Caki2 (cell line): ENCODE measurements around the gene PTCD1. TPM values are rescaled to one million over a fixed set of nuclear protein-coding genes. Genes with fewer than 3 reads are reported as not detected.

ENCODE experiments used
- DNase-seq: peaks from one replicate; pipeline ENCODE4 v3.0.0-alpha.2; 2015; ENCODE audit warnings: low read depth
- in situ Hi-C: cut with HindIII; loops from 2 replicates; pipeline ENCODE4 v1.10.0; 2016; ENCODE audit warnings: low sequenced_read_pairs, low pct_unique_long_range_greater_than_20kb, mixed read lengths
- total RNA-seq: library from RNA; depleted of rRNA; stranded (reverse); fragments of >200 nt; shearing (Covaris generic); gene quantifications from 2 replicates; pipeline ENCODE4 v1.2.3, GENCODE V29; 2014; ENCODE audit warnings: low replicate concordance; rRNA removed

PTCD1 gene
- total RNA-seq = 7.3 and 14.2 TPM in 2 replicates

GRCh38 chr7:99438573-99439480 is at the start of gene PTCD1, which contains the start of gene CPSF4:
Gene PTCD1 (minus strand): TSS chr7:99438798. CDS start chr7:99435242, 3,556 bp downstream.
Gene CPSF4 (plus strand): TSS chr7:99438943. CDS start chr7:99439083, 140 bp downstream.
- in situ Hi-C loops = no loop called here
- DNase-seq = peak; percentile 89

- DNase-seq = no peak
- in situ Hi-C loops = no loop called here
These were observed 46.5 kb upstream of the PTCD1 start for GRCh38 chr7:99485094-99485493.

- DNase-seq = no peak
- in situ Hi-C loops = no loop called here
These were observed 40.2 kb upstream of the PTCD1 start for GRCh38 chr7:99478464-99479440.

- in situ Hi-C loops = no loop called here
- DNase-seq = no peak
These were observed 37.5 kb upstream of the PTCD1 start for GRCh38 chr7:99476107-99476506.

GRCh38 chr7:99473315-99473596 is 34.7 kb upstream of the PTCD1 start:
- in situ Hi-C loops = no loop called here
- DNase-seq = peak; percentile 61

- in situ Hi-C loops = no loop called here
These were observed 34.1 kb upstream of the PTCD1 start, which contains the start of gene ZNF789 for GRCh38 chr7:99472561-99473314. Gene ZNF789 (plus strand): TSS chr7:99472890. CDS start chr7:99476457, 3,567 bp downstream.

GRCh38 chr7:99469381-99470065 is 30.9 kb upstream of the PTCD1 start:
- no peak for DNase-seq
- in situ Hi-C loops = no loop called here

More at GRCh38 chr7:99472561-99473314, 34.1 kb upstream of the PTCD1 start, which contains the start of gene ZNF789:
- peak; percentile 95 for DNase-seq

GRCh38 chr7:99468336-99468918 is 29.8 kb upstream of the PTCD1 start:
- in situ Hi-C loops = no loop called here
- DNase-seq = no peak

GRCh38 chr7:99465421-99465768 is 26.8 kb upstream of the PTCD1 start:
- DNase-seq = no peak
- in situ Hi-C loops = no loop called here

GRCh38 chr7:99461221-99461620 is 22.6 kb upstream of the PTCD1 start:
- no peak for DNase-seq
- in situ Hi-C loops = no loop called here

GRCh38 chr7:99460651-99461050 is 22.1 kb upstream of the PTCD1 start:
- DNase-seq = no peak
- in situ Hi-C loops = no loop called here

- no peak for DNase-seq
- in situ Hi-C loops = no loop called here
These were observed 20.5 kb upstream of the PTCD1 start for GRCh38 chr7:99459087-99459486.

- in situ Hi-C loops = no loop called here
- no peak for DNase-seq
These were observed 19.3 kb upstream of the PTCD1 start for GRCh38 chr7:99457650-99458493.

- DNase-seq = no peak
- in situ Hi-C loops = no loop called here
These were observed 18.6 kb upstream of the PTCD1 start for GRCh38 chr7:99457050-99457649.

GRCh38 chr7:99456288-99456687 is 17.7 kb upstream of the PTCD1 start:
- in situ Hi-C loops = no loop called here
- no peak for DNase-seq

GRCh38 chr7:99455874-99456273 is 17.3 kb upstream of the PTCD1 start:
- DNase-seq = no peak
- in situ Hi-C loops = no loop called here
